GM13977 (cell line): ENCODE data around the gene S100A10.

Source experiments
- DNase-seq: peaks from one replicate; pipeline ENCODE4 v3.0.0; 2012; ENCODE audit warnings: low spot score
- CTCF ChIP-seq: IDR thresholded peaks from 2 replicates; pipeline ENCODE4 v1.5.1; 2012; ENCODE audit warnings: mild to moderate bottlenecking, control low read depth; ENCODE audit not compliant: insufficient read depth; ENCODE audit errors: extremely low read depth, missing control alignments
- in situ Hi-C: fragments of 300-500 bp; cut with MboI; formaldehyde crosslinking; loops from one replicate; pipeline ENCODE4 v1.12.0; 2022; ENCODE audit warnings: low sequenced_read_pairs, low pct_unique_long_range_greater_than_20kb, mixed read lengths, inconsistent platforms; ENCODE audit not compliant: unreplicated experiment

S100A10 gene

GRCh38 chr1:151982300-151983005 is 11.2 kb downstream of the S100A10 start:
- TF ChIP-seq CTCF, result no peak
- in situ Hi-C loops, result no loop called here

GRCh38 chr1:151981178-151981525 is 12.5 kb downstream of the S100A10 start:
- DNase-seq, result no peak
- TF ChIP-seq CTCF, result no peak
- in situ Hi-C loops, result no loop called here

More at GRCh38 chr1:151982300-151983005, 11.2 kb downstream of the S100A10 start:
- no peak for DNase-seq

- in situ Hi-C loops, result no loop called here
- DNase-seq, result no peak
- no peak for TF ChIP-seq CTCF
These were observed 13.1 kb downstream of the S100A10 start for GRCh38 chr1:151980287-151981177.

- in situ Hi-C loops, result no loop called here
- no peak for DNase-seq
- no peak for TF ChIP-seq CTCF
These were observed 14.7 kb downstream of the S100A10 start for GRCh38 chr1:151978922-151979321.

GRCh38 chr1:151977662-151978230 is 15.9 kb downstream of the S100A10 start:
- DNase-seq, result no peak
- no peak for TF ChIP-seq CTCF
- in situ Hi-C loops, result no loop called here

GRCh38 chr1:151976858-151977257 is 16.8 kb downstream of the S100A10 start:
- in situ Hi-C loops, result no loop called here

More at GRCh38 chr1:151976858-151977257, 16.8 kb downstream of the S100A10 start:
- DNase-seq, result no peak
- TF ChIP-seq CTCF, result no peak
